Common myeloid progenitor, CD34-positive (primary cell): Measurements from ENCODE around the gene PTCH1.
A peak's percentile ranks its signal among the peaks of the same experiment; 100 is the strongest.

ENCODE experiments used
- CTCF ChIA-PET: fragments of 350-600 bp; sonication (Branson Sonifier 250); formaldehyde crosslinking; loops from one replicate; lab custom pipeline; 2021; ENCODE audit warnings: antibody characterized with exemption; lab: Charles Lee
- POLR2A ChIA-PET: fragments of 350-600 bp; sonication (Branson Sonifier 250); formaldehyde crosslinking; loops from one replicate; lab custom pipeline; 2021; ENCODE audit warnings: antibody characterized with exemption; lab: Charles Lee
- DNase-seq, 3 donors: peaks; one replicate each; pipeline versions ENCODE4 v3.0.0 to v3.0.0-alpha.2; 2013
- H3K27ac ChIP-seq, 2 experiments: 1 replicate in 1 of 2; 2 replicates in 1 of 2; pipeline ENCODE4 v1.7.0; 2013; ENCODE audit warnings: inconsistent platforms in 2 of 2, low read length in 2 of 2, mild to moderate bottlenecking in 2 of 2, low read depth in 1 of 2, moderate library complexity in 1 of 2; ENCODE audit not compliant: severe bottlenecking in 2 of 2, insufficient read depth in 1 of 2, poor library complexity in 1 of 2
- H3K27me3 ChIP-seq, 5 experiments: replicated peaks in 2 of 5; 1 replicate in 3 of 5; 2 replicates in 2 of 5; pipeline versions ENCODE4 v1.6.1 to v1.7.0; 2013; ENCODE audit warnings: low read length in 4 of 5, mild to moderate bottlenecking in 2 of 5, moderate library complexity in 2 of 5, inconsistent platforms in 1 of 5; ENCODE audit not compliant: insufficient read depth in 5 of 5, control insufficient read depth in 4 of 5
- H3K36me3 ChIP-seq, 4 experiments: 1 replicate in 2 of 4; 2 replicates in 2 of 4; pipeline versions ENCODE4 v1.6.1 to v1.7.0; 2013; ENCODE audit warnings: low read length in 3 of 4, control low read depth in 1 of 4, mild to moderate bottlenecking in 1 of 4; ENCODE audit not compliant: control insufficient read depth in 4 of 4, insufficient read depth in 4 of 4
- H3K4me1 ChIP-seq, 4 experiments: 1 replicate in 3 of 4; 2 replicates in 1 of 4; pipeline versions ENCODE4 v1.6.1 to v1.7.1; 2013; ENCODE audit warnings: low read length in 3 of 4, mild to moderate bottlenecking in 3 of 4, control low read depth in 1 of 4, inconsistent platforms in 1 of 4, moderate library complexity in 1 of 4; ENCODE audit not compliant: control insufficient read depth in 4 of 4, insufficient read depth in 4 of 4; ENCODE audit errors: control extremely low read depth in 1 of 4
- H3K4me3 ChIP-seq, 7 experiments: 1 replicate in 4 of 7; 2 replicates in 3 of 7; pipeline versions ENCODE4 v1.5.1 to v1.7.0; 2013; ENCODE audit warnings: mild to moderate bottlenecking in 7 of 7, low read length in 6 of 7, moderate library complexity in 6 of 7, inconsistent platforms in 2 of 7, low read depth in 2 of 7, control low read depth in 1 of 7; ENCODE audit not compliant: insufficient read depth in 4 of 7, control insufficient read depth in 1 of 7; ENCODE audit errors: extremely low read depth in 1 of 7
- H3K9me3 ChIP-seq, 5 experiments: 1 replicate in 4 of 5; 2 replicates in 1 of 5; pipeline versions ENCODE4 v1.6.1 to v1.7.1; 2013; ENCODE audit warnings: low read length in 4 of 5, mild to moderate bottlenecking in 2 of 5, inconsistent platforms in 1 of 5, low read depth in 1 of 5, moderate library complexity in 1 of 5; ENCODE audit not compliant: control insufficient read depth in 4 of 5, insufficient read depth in 2 of 5; ENCODE audit errors: control extremely low read depth in 1 of 5
- WGBS: methylation state at CpG from one replicate; pipeline ENCODE4 v1.1.5; 2013; ENCODE audit not compliant: insufficient coverage; 5-methylcytosine and 5-hydroxymethylcytosine counted together

PTCH1 gene

DNA sequence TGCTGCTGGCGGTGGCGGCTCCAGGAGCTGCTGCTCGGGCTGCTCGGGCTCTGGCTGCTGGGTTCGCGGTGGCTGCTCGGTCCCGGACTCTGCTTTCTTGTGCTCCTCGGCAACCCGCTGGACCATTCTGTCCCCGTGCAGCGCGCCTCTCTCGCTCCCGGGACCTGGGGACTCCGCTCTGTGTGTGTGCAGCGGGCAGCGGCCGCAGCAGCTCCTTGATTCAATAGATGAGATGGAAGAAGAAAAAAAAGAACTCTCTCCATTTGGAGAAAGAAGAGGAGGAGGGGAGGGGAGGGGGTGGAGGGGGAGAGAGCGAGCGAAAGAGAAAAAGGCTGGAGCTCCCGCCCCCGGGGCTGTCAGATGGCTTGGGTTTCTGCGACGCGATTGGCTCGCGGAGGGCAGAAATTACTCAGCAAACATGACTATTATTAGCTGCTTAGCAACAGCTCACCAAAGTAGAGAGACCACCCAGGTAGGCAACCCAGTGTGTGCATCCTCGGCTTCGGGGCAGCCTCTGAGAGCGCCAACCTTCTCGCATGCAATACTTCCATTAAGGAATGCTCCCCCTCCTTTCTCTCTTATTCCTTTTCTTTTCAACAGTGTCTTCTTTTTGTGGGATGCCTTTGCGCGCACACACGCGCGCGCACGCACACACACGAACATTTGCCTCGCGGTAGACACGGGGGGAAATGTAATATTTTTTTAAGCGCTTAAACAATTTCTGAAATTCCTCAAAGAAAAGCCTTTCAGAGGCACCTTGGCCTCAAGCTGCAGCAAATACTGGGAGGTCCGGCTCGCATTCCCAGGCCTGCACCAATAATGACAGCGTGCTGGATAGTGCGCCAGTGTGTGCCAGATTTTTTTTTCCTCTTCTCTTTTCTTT, 7.6 kb downstream of the PTCH1 start:
- Histone ChIP-seq H3K36me3 (no peaks in the 10 kb centered on the region), H3K27ac (no peak overlapping the region), H3K9me3 (peaks cover 0 to 7% (median 0%) of the 10 kb centered on the region in 5 experiments), H3K4me1 (peaks cover 7 to 59% (median 50%) of the 10 kb centered on the region in 4 experiments), H3K4me3 (peak overlapping the region; percentile 27 to 78 (median 54)), H3K27me3 (peaks cover 6 to 96% (median 49%) of the 10 kb centered on the region in 5 experiments)
- POLR2A ChIA-PET = no interaction called here
- 2% methylated on average over 31 of the region's 48 CpGs for WGBS
- CTCF ChIA-PET = no interaction called here
- peak; percentile 56 to 76 (median 70) for DNase-seq

DNA sequence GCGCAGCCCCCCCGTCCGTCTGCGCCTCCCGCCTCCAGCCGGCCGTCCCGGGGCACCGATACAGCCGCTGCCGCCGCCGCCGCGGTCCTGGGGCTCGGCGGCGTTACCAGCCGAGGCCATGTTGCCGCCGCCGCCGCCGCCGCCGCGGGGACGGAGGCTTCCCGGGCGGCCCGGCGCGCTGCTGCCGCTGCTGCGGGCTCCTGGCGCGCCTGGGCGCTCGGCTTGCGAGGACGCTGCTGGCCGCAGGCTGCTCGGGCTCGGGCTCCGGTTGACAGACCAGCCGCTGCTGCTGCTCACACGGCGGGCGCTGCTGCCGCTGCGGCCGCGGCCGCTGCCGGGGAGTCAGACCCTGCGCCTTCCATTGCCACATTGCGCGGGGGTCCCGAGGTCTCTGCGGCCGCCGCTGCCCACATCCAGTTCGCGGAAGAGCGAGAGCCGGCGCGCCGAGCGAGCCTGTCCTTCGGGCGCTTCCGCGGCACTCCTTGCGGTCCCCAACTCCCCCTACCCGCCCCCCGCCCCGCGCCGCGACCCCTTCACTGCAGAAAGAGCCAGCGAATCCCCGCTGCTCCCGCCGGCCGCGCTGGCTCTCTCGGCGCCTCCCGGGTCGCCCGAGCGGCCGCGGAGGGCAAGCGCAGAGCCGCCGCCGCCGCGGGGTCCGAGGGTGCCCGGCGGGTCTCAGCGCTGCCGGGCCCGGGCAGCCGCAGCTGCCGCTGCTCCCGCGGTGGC, 8.4 kb downstream of the PTCH1 start:
- H3K9me3 ChIP-seq = peaks cover 0 to 9% (median 0%) of the 10 kb centered on the region in 5 experiments
- under 1% methylated on average over 78 of the region's 111 CpGs for WGBS
- POLR2A ChIA-PET = no interaction called here
- peak overlapping the region; percentile 27 to 78 (median 54) for H3K4me3 ChIP-seq
- no peaks in the 10 kb centered on the region for H3K36me3 ChIP-seq
- peaks cover 7 to 59% (median 50%) of the 10 kb centered on the region in 4 experiments for H3K4me1 ChIP-seq
- CTCF ChIA-PET = no interaction called here
- peak in 1 of 3 donors; percentile 43 for DNase-seq
- H3K27ac ChIP-seq = no peak overlapping the region
- peaks cover 2 to 92% (median 45%) of the 10 kb centered on the region in 5 experiments for H3K27me3 ChIP-seq

DNA sequence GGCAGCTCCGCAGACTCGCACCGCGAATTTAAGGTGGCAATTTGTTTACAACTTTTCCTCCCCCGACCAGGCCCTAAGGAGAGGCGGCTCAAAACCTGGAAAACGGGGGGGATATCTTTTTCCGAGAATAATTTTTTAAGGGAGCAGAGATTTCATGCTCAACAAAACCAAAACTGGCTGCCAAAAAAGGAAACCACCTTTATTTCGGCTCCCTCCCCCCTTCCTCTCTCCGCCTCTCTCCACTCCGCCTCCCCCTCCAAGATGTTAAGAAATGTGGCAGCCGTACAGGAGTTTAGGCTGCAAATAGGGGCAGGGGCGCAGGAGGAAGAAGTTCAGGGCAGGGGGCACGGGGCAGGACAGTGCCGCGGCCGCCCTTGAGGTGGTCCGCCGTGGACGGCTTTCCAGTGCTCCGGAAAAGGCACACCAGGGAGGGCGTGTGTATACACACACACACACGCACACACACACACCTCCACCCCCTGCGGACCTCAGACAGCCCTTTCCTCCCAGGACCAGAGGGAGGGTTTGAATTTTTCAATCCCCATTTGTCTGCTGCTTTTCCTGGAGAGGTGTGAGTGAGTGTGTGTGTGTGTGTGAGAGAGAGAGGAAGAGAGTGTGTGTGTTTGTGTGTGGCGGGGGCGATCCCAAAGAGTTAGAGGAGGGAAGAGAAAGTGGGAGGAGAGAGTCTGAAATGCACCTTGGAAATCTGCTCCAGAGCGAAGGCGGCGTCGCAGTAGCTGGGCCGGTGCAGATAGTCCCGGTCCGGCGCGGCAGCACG, 9.1 kb downstream of the PTCH1 start:
- 1% methylated on average over 14 of the region's 36 CpGs for WGBS
- Histone ChIP-seq H3K4me1 (peaks cover 7 to 59% (median 50%) of the 10 kb centered on the region in 4 experiments), H3K9me3 (peaks cover 0 to 9% (median 0%) of the 10 kb centered on the region in 5 experiments), H3K36me3 (no peaks in the 10 kb centered on the region), H3K27ac (peak overlapping the region in 1 of 2 experiments; percentile 14), H3K27me3 (peaks cover 6 to 92% (median 43%) of the 10 kb centered on the region in 5 experiments), H3K4me3 (peak overlapping the region; percentile 16 to 78 (median 51))
- POLR2A ChIA-PET = no interaction called here
- CTCF ChIA-PET = no interaction called here
- peak in 1 of 3 donors; percentile 41 for DNase-seq

DNA sequence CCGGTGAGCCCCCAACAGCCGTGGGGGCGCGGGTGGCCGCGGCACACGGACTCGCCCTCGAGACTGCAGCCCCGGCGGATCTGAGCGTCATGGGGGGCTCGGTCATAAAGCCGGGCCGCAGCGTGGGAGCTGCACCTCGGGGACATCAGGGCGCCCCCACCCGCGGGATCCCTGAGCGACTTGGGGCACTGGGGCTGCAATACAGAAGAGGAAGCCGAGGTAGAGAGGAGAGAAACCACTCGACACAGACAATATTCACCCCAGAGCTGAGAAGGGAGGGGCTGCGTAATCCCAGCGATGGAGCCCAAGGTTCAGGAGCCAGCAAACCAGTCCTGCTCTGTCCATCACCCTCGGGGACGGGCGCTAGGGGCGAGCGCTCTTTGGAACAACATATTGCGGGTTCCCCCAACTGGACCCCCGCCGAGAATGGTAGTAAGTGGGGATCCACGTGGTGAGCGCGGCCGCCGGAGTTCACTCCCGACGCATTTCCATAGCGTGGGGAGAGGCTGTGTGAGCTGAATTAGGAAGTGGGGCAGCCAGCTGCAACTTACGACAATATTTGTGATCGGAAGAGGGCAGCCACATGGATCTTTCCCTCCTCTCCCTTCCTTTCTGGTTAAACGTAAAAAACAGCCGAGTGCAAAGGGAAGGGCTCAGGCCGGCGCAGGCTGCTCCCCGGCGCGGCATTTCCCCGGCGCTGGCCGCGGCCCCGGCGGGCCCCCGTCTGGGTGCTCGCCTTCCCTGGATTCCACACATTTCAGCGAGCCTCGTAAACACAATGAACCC, 9.9 kb downstream of the PTCH1 start:
- DNase-seq = peak in 2 of 3 donors; percentile 44 to 55
- POLR2A ChIA-PET = no interaction called here
- peaks cover 7 to 56% (median 47%) of the 10 kb centered on the region in 4 experiments for H3K4me1 ChIP-seq
- CTCF ChIA-PET = no interaction called here
- H3K36me3 ChIP-seq = no peaks in the 10 kb centered on the region
- peak overlapping the region; percentile 20 to 78 (median 51) for H3K4me3 ChIP-seq
- peaks cover 0 to 8% (median 0%) of the 10 kb centered on the region in 5 experiments for H3K9me3 ChIP-seq
- peak overlapping the region in 1 of 2 experiments; percentile 49 for H3K27ac ChIP-seq
- H3K27me3 ChIP-seq = peaks cover 10 to 92% (median 41%) of the 10 kb centered on the region in 5 experiments
- WGBS = under 1% methylated on average over 54 of the region's 60 CpGs

DNA sequence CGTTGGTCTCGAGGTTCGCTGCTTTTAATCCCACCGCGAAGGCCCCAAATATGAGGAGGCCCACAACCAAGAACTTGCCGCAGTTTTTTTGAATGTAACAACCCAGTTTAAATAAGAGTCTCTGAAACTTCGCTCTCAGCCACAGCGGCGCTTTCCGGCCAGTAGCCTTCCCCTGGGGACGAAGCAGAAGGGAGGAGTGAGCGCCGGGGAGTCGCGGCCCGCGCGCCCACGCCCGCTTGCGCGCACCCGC, 10.4 kb downstream of the PTCH1 start:
- peaks cover 0 to 3% (median 0%) of the 10 kb centered on the region in 5 experiments for H3K9me3 ChIP-seq
- DNase-seq = peak in 1 of 3 donors; percentile 58
- ChIA-PET CTCF (no interaction called here), POLR2A (no interaction called here)
- under 1% methylated on average over 22 of the region's 23 CpGs for WGBS
- H3K27ac ChIP-seq = peak overlapping the region in 1 of 2 experiments; percentile 49
- H3K27me3 ChIP-seq = peaks cover 8 to 92% (median 44%) of the 10 kb centered on the region in 5 experiments
- peaks cover 2 to 51% (median 45%) of the 10 kb centered on the region in 4 experiments for H3K4me1 ChIP-seq
- H3K36me3 ChIP-seq = no peaks in the 10 kb centered on the region
- peak overlapping the region; percentile 10 to 78 (median 52) for H3K4me3 ChIP-seq

DNA sequence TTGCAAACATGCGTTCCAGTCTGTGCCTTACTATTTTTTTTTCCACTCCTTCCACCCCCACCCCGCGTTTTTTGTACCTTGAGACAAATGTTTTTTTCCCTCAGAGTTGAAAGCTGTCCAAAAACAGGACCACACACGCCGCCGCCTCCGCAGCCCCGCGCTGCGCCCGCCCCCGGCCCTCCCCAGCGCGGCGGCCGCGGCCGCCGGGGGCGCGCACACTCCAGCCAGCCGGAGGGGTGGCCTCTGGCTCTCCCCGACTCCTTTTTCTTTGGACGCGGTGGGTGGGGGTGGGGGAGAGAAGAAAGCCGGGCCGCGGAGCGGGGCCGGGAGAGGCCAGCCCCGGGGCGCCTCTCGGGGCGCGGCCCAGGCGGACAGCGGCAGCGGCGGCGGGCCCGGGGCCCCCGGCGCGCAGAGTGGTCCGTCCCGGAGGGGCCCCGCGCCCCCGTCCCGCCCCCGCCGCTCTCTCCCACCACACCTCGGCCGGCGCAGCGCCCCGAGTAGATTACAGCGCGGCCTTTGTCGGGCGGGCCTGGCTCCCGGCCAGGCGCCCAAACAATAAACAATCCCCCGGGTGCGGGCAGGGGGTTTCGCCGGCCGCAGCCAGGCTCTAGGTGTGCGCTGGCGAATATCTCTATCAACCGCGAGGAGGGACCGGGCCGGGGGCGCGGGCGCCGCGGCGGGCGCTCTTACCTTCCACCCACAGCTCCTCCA, 10.9 kb downstream of the PTCH1 start:
- Histone ChIP-seq H3K27ac (peak overlapping the region in 1 of 2 experiments; percentile 49), H3K9me3 (peaks cover 0 to 3% (median 0%) of the 10 kb centered on the region in 5 experiments), H3K4me1 (peaks cover 2 to 48% (median 41%) of the 10 kb centered on the region in 4 experiments), H3K27me3 (peaks cover 8 to 94% (median 49%) of the 10 kb centered on the region in 5 experiments), H3K36me3 (no peaks in the 10 kb centered on the region), H3K4me3 (peak overlapping the region; percentile 10 to 78 (median 52))
- WGBS = 0% methylated on average over 47 of the region's 81 CpGs
- ChIA-PET POLR2A (no interaction called here), CTCF (no interaction called here)
- peak in 1 of 3 donors; percentile 43 for DNase-seq
